SU-DHL-6 (cell line): ENCODE measurements around the gene CERKL.

ENCODE experiments used
- CTCF ChIP-seq: fragments of 200-600 bp; sonication (generic); IDR thresholded peaks from one replicate; pipeline ENCODE4 v1.5.1; 2017; ENCODE audit warnings: antibody characterized with exemption, mild to moderate bottlenecking, low read length, moderate library complexity; ENCODE audit not compliant: insufficient read depth, poor library complexity, severe bottlenecking
- EZH2phosphoT487 ChIP-seq: fragments of 200-600 bp; sonication (generic), shearing (Covaris generic); conservative IDR thresholded peaks from 2 replicates; pipeline ENCODE4 v1.6.1; 2018; ENCODE audit warnings: mild to moderate bottlenecking, antibody characterized with exemption, low read length, moderate library complexity, mixed read lengths

DNA sequence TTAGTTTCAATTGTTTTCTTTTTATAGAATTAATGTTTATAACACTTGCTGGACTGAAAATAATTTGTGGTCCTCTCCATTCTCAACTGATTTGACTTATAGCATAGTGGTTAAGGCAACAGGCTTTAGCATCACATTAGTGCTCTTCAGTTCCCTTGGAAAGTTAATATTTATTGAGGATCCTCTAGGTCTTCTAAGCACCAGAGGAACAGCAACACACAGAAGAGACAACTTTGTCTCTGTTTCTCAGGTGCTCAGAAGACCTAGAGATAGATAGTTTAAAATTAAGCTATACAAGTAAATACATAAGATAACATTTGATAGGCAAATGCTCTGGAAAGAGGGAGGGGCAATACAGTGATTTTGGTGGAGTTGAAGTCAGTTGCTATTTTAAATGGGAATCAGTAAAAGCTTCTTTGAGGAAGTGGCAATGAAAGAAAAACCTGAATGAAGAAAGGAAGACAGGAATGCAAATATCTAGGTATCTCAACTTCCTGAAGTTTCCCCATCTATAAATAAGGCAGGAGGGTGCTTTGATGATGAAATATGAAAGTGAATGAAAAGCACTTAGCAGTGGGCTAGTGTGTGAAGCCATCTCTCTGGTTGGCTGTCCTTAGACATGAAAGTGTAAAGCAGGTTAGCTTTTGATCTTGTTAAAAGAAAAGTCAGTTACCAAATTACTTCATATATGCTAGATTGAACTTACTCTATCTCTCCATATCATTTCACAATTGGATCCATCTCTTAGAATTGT lies 15.5 kb upstream of the CERKL start:
- TF ChIP-seq CTCF = no peak
- TF ChIP-seq EZH2phosphoT487 = no peak
